DMS153 treated with DMSO at 0.1 percent for 48 hours (cell line): ENCODE measurements around the gene ITGBL1.
"Not testable (repeated sequence)": the region's sequence is repeated elsewhere in the genome, so short reads cannot be mapped to it uniquely, and the experiment has no call there.

Source experiments
- DNase-seq: peaks from one replicate; lab custom pipeline; 2025; ENCODE audit not compliant: unreplicated experiment; lab: John Stamatoyannopoulos, UW

Gene ITGBL1

GRCh38 chr13:101511766-101512165, 59.3 kb downstream of the ITGBL1 start:
- DNase-seq: no peak

DNA sequence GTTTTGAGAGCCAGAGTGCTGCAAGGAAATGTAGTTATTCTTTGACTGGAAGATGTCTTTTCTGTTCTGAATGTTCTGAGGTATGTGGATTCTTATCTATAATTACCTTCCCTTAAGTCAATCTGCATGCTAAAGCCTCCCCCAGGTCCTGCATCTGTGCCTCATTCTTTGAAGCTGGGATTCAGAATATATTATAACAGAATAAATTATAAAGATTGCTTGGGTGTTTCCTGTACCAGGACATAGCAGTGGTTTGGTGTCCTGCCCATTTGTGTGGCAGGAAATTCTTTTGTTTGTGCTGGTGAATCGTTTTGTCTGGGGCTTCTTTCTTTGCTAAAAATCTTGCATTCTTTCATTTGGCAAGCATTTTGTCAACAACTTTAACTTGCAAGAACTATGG, 60.2 kb downstream of the ITGBL1 start:
- no peak for DNase-seq

DNA sequence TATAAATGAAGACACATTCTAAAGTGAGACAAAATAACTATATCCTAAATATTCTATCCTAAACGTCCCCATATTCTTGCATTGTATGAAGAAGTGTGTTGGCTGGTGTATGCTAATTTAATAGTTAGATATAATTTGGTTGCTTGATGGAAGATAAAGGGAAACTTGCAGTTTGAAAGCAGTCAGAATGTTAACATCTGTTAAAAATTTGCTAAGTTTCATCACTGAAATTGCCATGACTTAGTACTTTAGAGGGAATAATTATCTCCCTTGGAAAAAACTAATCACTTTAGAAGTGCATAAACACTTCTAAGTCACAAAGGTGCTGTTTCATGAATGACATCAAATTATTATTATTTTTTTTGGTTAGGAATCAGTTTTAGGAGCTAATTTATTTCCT, 61.6 kb downstream of the ITGBL1 start:
- DNase-seq: no peak

- DNase-seq: peak; percentile 69
These were observed 62.3 kb downstream of the ITGBL1 start for GRCh38 chr13:101514695-101515275.

- DNase-seq: no peak
These were observed 63.0 kb downstream of the ITGBL1 start for GRCh38 chr13:101515504-101515903.

DNA sequence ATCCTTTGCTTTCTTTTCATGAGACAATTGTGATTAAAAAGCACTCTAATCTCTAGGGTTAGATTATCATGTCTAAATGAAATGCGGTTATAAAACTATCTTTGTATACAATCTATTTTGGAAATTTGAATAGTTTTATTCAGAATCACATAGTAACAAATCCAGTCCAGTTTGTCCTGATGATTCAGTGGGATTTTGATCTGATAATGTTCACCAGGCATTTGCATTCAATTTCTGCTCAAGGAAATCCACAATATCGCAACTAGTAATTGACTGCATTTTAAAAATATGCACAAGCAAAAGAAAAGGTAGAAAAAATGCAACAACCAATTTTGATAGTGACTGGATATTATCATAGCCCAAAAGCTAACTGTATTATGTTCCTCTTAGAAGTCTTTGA, 63.8 kb downstream of the ITGBL1 start:
- DNase-seq: no peak

GRCh38 chr13:101520672-101521071, 68.2 kb downstream of the ITGBL1 start:
- no peak for DNase-seq

DNA sequence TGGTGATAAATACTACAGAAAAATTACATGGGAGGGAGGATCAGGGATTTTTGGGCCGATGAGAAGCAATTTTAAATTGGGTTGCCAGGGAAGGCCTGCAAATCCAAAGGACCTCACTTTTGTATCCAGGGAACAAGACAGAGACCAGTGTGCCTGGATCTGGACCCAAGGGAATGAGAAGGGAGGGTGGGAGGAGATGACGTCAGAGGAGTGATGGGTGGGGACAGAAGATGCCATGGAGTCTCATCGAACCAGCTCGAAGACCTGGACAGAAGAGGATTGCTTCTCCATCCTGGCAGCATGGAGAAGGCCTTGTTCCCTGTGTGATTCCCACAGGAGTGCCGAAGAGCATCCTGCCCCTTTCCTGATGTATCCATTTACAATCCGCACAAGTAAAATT, 68.9 kb downstream of the ITGBL1 start:
- no peak for DNase-seq

DNA sequence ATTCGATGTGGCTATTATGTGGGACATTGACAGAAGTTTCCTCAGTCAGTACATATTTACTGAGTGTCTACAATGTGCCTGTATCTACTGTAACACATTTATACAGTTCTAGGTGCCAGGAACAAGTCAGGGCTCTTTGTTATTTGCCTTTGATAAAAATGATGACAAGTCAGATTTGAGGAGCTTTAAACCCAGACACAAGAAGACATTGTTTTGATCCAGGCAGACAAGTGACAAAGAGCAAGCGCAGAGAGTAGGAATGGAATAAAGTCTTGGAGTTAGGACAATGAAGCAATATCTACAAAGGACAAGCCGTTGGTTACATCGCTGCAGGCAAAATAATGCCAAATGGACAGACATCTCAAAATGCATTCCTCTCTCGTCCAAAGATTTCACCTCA, 70.1 kb downstream of the ITGBL1 start:
- DNase-seq: no peak

GRCh38 chr13:101523154-101524131, 71.0 kb downstream of the ITGBL1 start:
- no peak for DNase-seq

DNA sequence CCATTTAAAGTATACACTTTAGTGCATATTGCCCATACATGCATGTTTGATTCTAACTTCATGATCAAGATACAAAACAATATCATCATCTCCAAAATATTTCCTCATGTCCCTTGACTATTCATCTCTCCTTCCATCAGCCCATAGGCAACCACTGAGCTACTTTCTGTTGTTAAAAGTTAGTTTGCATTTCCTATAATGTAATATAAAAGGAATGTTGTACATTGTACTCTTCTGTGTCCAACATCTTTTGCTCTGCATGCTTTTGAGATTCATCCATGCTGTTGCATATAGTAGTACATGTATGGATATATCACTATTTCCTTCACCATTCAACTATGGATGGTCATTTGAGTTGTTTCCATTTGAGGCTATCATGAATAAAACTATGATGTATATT, 74.7 kb downstream of the ITGBL1 start:
- no peak for DNase-seq

DNA sequence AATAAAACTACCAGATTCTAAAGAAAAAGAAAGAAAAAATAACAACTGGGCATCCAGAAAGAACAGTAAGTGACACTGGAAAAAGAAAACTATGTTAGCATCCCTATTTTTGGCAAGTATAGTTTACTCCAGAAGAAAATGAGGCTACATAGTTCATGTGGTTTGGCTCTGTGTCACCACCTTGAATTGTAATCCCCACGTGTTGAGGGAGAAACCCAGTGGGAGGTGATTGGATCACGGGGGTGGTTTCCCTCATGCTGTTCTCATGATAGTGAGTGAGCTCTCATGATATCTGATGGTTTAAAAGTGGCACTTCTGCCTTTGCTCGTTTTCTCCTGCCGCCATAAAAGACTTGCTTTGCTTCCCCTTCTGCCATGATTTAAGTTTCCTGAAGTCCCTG, 76.9 kb downstream of the ITGBL1 start:
- DNase-seq: no peak

DNA sequence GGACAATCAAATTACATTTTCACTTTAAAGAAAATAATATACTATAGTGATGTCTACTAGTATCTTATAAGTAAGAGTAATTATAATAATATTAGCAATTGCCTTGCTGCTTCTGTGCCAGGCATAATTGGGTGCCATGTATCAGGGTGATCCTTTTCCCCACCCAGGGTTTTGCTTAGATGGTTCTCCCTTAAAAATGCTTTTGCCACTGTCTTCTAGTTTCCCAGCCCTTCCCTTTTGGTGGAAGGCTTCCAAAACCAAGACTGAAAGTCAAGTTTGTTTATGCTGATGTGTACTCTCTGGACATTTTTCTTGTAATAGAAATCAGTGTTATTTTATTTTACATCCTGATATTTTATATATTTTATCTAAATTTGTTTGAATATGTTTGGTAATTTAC, 77.8 kb downstream of the ITGBL1 start:
- no peak for DNase-seq

DNA sequence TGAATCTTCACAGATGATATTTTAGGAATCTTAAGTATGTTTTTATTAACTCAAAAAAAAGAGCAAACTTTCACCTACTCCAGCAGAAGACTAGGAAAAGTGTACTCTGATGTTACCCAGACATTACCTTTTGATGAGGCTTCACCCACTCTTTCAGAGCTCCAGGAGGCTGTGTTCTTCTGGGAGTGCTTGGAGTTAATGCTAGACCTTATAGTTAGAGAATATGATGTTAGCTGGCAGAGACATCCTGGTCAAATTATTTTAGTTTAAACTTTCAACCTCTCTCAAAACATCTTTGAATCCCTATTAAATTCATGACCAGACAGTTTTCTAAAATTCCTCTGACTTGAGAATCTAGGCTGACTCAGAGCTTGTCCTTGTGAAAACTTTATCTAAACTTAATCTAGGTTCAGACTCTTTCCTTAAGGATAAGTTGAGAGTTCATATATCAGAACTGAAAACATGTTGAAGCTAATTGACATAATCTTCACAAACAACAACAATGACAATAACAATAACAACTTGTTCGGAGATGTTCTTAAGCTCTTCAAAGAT, 82.8 kb downstream of the ITGBL1 start:
- DNase-seq: no peak

GRCh38 chr13:101536079-101536478, 83.6 kb downstream of the ITGBL1 start:
- no peak for DNase-seq

- not testable (repeated sequence) for DNase-seq
These were observed 92.1 kb downstream of the ITGBL1 start for GRCh38 chr13:101544544-101544943.

GRCh38 chr13:101544979-101545378, 92.5 kb downstream of the ITGBL1 start:
- DNase-seq: no peak

- no peak for DNase-seq
These were observed 93.0 kb downstream of the ITGBL1 start for GRCh38 chr13:101545521-101545920.

- DNase-seq: no peak
These were observed 99.8 kb downstream of the ITGBL1 start for GRCh38 chr13:101552286-101552685.

GRCh38 chr13:101552786-101553185, 100.3 kb downstream of the ITGBL1 start:
- no peak for DNase-seq

DNA sequence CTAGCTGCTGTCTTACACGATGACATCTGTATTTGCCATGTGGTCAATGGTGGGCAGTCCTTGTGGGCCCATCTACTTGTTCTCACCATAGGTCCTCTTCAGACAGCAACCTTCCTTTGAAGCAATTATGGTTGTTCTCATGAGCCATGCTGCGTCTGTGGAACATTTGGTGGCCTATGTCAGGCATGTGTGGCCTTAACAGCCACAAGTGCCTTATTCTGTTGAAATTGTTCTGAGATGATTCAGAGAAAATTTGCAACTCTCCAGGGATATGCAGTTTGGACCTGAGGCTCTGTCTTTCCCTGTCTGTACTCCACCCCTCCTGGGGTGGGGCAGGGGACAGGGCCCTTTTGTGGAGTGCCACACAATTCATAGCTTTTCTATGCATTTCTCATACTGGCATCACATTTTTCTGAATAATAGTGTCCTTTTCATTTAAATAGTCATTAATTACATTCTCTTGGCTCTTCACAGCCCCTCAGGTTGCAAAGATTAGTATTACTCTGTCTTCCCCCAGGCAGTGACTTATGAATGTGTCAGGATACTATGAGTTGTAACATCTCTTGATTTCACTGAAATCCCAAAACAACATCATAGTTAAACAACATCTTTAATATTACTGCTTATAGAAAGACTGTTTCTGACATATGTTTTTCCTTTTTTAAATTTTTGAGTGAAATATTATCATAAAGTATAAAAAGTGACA, 102.1 kb downstream of the ITGBL1 start:
- no peak for DNase-seq

DNA sequence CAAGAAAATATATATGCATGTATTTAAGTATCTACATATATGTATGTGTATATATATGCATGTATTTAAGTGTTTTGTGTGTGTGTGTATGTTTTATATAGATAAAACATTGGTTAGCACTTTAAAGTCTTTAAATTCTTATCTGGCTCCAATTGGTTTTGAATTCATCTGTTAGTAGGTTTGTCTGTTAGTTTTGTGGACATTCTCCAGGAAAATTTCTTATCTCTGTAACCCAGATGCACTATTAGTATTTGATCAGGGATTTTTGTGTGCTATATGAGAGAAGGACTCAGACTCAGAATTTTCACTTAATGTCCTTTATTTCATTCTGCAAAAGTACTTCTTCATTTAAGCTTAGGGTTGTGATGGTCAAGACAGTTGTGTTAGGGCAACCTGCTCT, 103.1 kb downstream of the ITGBL1 start:
- no peak for DNase-seq
